DMS153 treated with DMSO at 0.1 percent for 48 hours (cell line): Measurements from ENCODE around the gene SMIM38.
"Not testable (repeated sequence)": the region's sequence is repeated elsewhere in the genome, so short reads cannot be mapped to it uniquely, and the experiment has no call there.

Source experiments
- DNase-seq: peaks from one replicate; lab custom pipeline; 2025; ENCODE audit not compliant: unreplicated experiment; lab: John Stamatoyannopoulos, UW

SMIM38 gene

GRCh38 chr11:69137151-69137844 is 18.4 kb upstream of the SMIM38 start:
- no peak for DNase-seq

GRCh38 chr11:69138265-69138664 is 17.5 kb upstream of the SMIM38 start:
- no peak for DNase-seq

GRCh38 chr11:69140161-69140560 is 15.6 kb upstream of the SMIM38 start:
- not testable (repeated sequence) for DNase-seq

- DNase-seq = no peak
These were observed 15.1 kb upstream of the SMIM38 start for GRCh38 chr11:69140635-69141034.

GRCh38 chr11:69141742-69142141 is 14.0 kb upstream of the SMIM38 start:
- no peak for DNase-seq

- DNase-seq = no peak
These were observed 12.8 kb upstream of the SMIM38 start for GRCh38 chr11:69142895-69143294.

- DNase-seq = no peak
These were observed 11.3 kb upstream of the SMIM38 start for GRCh38 chr11:69144316-69145049.

GRCh38 chr11:69145050-69145380 is 10.7 kb upstream of the SMIM38 start:
- DNase-seq = no peak

GRCh38 chr11:69148377-69148762 is 7.4 kb upstream of the SMIM38 start:
- no peak for DNase-seq

- no peak for DNase-seq
These were observed 6.9 kb upstream of the SMIM38 start for GRCh38 chr11:69148806-69149205.

- not testable (repeated sequence) for DNase-seq
These were observed 6.2 kb upstream of the SMIM38 start for GRCh38 chr11:69149338-69150045.

- DNase-seq = no peak
These were observed 5.6 kb upstream of the SMIM38 start for GRCh38 chr11:69150175-69150574.

- no peak for DNase-seq
These were observed 3.9 kb upstream of the SMIM38 start for GRCh38 chr11:69151836-69152235.

GRCh38 chr11:69152733-69153421 is 2.9 kb upstream of the SMIM38 start:
- DNase-seq = no peak

GRCh38 chr11:69153661-69154060 is 2.1 kb upstream of the SMIM38 start:
- no peak for DNase-seq

GRCh38 chr11:69154211-69154913 is 1.4 kb upstream of the SMIM38 start:
- no peak for DNase-seq

- no peak for DNase-seq
These were observed 815 bp upstream of the SMIM38 start for GRCh38 chr11:69154938-69155301.

- DNase-seq = no peak
These were observed 502 bp downstream of the SMIM38 start for GRCh38 chr11:69156235-69156639.

- no peak for DNase-seq
These were observed 979 bp downstream of the SMIM38 start for GRCh38 chr11:69156673-69157155.

GRCh38 chr11:69157156-69157821 is 1.6 kb downstream of the SMIM38 start:
- peak; percentile 45 for DNase-seq
